Hepatocyte (in vitro differentiated cells): ENCODE measurements around the gene EPHA6.

Experiments
- CTCF ChIP-seq: fragments of 200-600 bp; sonication (generic); IDR thresholded peaks from 2 replicates; pipeline ENCODE4 v1.5.1; 2016; ENCODE audit warnings: antibody characterized with exemption, mild to moderate bottlenecking; ENCODE audit not compliant: poor library complexity
- EZH2 ChIP-seq: fragments of 200-600 bp; sonication (generic); IDR thresholded peaks from 2 replicates; pipeline ENCODE4 v1.6.1; 2016; ENCODE audit warnings: antibody characterized with exemption, mild to moderate bottlenecking, borderline replicate concordance

GRCh38 chr3:97636465-97636864, 822.1 kb downstream of the EPHA6 start:
- TF ChIP-seq CTCF (no peak), EZH2 (no peak)
